H54 (cell line): ENCODE measurements around the gene STUB1.

Source experiments
- DNase-seq: peaks from one replicate; pipeline ENCODE4 v3.0.0; 2011; ENCODE audit warnings: low spot score, mixed read lengths; ENCODE audit not compliant: insufficient read length
- FAIRE-seq: peaks from 3 replicates; lab custom pipeline; 2011; peaks lifted over from hg19 to GRCh38; lab: Jason Lieb, UNC
- POLR2A ChIP-seq: IDR thresholded peaks from 2 replicates; pipeline ENCODE4 v1.6.1; 2011; ENCODE audit warnings: low read depth, mild to moderate bottlenecking, low read length

The STUB1 gene

GRCh38 chr16:727291-727977 lies 47.2 kb downstream of the STUB1 start:
- FAIRE-seq (no peak), DNase-seq (no peak)
- no peak for TF ChIP-seq POLR2A

- 0 out of 2 replicates have a peak, but pooled peaks have one; percentile 28 for TF ChIP-seq POLR2A
- FAIRE-seq (no peak), DNase-seq (peak; percentile 95)
Measured at GRCh38 chr16:728131-728889, 48.1 kb downstream of the STUB1 start.

- FAIRE-seq: no peak
- DNase-seq: no peak
- TF ChIP-seq POLR2A: no peak
Measured at GRCh38 chr16:728890-729744, 48.9 kb downstream of the STUB1 start.

GRCh38 chr16:729768-730665 lies 49.8 kb downstream of the STUB1 start:
- FAIRE-seq: no peak
- no peak for TF ChIP-seq POLR2A
- DNase-seq: no peak

- DNase-seq (no peak), FAIRE-seq (no peak)
- TF ChIP-seq POLR2A: no peak
Measured at GRCh38 chr16:730666-731509, 50.7 kb downstream of the STUB1 start.

- no peak for DNase-seq
- no peak for TF ChIP-seq POLR2A
Measured at GRCh38 chr16:732332-732731, 52.1 kb downstream of the STUB1 start.

More at GRCh38 chr16:732332-732731, 52.1 kb downstream of the STUB1 start:
- FAIRE-seq: no peak
